GM18519 (cell line): ENCODE data around the gene PPP1R15B.

Experiments used
- ATAC-seq: cut with Tn5 transposase; IDR thresholded peaks from one replicate; pipeline ENCODE4 v1.9.1; 2021; ENCODE audit warnings: mild to moderate bottlenecking, moderate library complexity; ENCODE audit not compliant: unreplicated experiment, low FRiP score

Gene PPP1R15B

GRCh38 chr1:204445860-204446412 is 34.3 kb upstream of the PPP1R15B start:
- no peak for ATAC-seq

- no peak for ATAC-seq
These were observed 32.4 kb upstream of the PPP1R15B start for GRCh38 chr1:204443871-204444581.

DNA sequence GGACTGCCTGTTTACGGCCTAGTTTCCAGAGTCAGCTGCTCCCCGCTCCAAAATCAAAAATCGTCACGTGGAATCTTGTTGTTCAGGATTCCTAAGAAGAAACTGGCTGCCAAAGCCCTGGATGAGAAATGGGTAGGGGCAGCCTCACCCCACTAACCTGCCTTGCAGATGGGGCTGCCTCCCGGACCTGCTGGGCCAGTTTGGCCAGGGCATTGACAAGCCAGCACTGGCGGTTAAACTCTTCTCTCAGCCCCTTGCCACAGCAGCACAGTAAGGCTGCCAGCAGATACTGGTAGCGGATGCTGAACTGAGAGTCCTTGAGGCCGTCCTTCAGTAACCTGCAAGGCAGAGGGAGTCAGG is 31.6 kb upstream of the PPP1R15B start:
- no peak for ATAC-seq

- ATAC-seq: no peak
These were observed 31.0 kb upstream of the PPP1R15B start for GRCh38 chr1:204442376-204443259.

- no peak for ATAC-seq
These were observed 29.9 kb upstream of the PPP1R15B start for GRCh38 chr1:204441558-204441957.

DNA sequence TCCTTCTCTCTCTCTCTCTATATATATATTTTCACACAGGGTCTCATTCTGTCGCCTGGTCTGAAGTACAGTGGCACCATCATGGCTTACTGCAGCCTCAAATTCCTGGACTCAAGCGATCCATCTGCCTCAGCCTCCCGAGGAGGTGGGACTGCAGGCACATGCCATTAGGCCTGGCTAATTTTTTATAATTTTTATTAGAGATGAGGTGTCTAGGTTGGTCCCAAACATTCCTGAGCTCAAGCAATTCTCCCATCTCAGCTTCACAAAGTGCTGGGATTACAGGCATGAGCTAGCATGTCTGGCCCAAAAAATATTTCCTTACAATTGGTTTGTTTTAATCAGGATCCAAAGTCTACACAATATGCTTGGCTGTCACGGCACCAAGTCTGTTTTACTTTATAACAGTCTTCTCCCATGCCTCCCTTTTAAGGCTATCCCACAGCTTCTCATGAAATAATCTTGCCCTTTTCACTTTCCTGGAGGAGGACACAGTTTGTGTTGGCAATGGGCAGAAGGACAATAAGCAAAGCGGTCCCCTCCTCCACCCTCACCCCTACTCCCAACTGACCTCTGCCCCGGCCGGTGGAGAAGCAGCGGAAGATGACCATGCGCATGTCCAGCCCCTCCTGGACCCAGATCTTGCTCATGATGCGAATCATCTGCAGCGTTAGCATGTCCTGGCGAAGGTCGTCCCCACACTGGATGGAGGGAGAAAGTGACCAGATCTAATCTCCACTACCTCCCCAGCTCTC is 28.2 kb upstream of the PPP1R15B start:
- no peak for ATAC-seq

DNA sequence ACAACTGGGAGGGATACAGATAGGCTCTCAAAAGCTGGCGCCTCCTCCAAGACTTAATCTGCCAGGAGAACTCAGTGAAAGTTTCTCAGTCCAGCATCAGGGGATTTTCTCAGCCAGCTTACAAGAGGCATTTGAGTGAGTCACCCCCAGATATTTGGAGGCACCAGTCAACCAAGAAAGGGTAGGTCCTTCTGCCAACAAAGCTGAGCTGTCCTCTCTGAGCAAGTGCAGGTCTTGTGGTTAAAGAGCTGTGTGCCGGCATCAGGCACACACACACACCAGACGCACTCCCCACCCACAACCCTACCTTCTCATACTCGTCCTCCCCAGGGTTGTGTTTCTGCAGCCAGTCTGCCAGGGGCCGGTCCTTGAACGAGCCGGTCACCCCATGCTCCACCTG is 27.0 kb upstream of the PPP1R15B start:
- ATAC-seq: no peak

- no peak for ATAC-seq
These were observed 26.4 kb upstream of the PPP1R15B start for GRCh38 chr1:204437796-204438570.

GRCh38 chr1:204435872-204436271 is 24.3 kb upstream of the PPP1R15B start:
- no peak for ATAC-seq

DNA sequence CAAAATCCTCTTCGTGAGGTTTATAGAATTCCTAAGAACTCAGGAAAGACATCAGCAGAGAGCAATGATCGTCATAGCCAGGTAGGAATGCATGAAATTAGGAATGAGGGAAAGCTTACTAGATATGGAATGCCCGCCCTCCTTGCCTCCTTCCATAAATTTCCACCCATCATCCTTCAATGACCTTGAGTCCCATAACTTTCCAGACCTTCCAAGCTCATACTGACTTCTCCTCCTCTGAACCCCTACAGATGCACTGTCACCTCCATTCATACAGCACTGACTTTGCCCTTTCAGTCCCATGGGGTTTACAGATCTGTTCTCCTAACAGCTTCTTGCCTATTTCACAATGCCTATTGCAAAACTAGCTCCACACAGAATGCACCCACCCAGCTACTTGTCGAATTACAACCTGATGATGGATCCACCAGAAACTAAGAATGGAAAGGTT is 23.8 kb upstream of the PPP1R15B start:
- ATAC-seq: no peak

DNA sequence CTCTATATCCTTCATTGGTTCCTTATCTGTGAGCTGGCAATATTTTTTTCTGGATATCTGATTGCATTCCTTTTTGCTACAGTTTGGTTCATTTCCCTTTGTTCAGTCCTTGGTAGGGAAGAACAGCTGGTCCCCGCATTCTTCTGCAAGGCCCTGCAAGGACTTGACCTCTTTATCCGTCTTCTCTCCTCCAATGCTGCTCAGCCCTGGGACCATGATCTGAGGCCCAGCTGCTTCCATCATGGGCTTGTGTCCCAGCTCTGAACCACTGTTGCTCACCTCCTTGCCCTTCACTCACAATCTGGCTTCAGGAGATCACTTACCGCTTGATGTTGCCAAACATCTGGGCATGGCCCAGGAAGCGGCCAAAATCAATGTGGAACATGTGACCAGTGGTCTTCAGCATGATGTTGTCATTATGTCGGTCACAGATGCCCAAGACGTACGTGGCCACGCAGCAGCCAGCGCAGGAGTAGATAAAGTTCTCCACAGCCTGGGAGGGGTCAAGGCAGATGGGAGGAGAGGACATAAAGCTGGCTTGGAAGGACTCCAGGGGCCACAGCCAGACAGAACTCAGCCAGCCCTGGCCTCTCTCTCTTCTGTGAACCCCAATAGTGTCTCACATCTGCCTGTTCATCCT is 22.6 kb upstream of the PPP1R15B start:
- ATAC-seq: no peak

- no peak for ATAC-seq
These were observed 21.1 kb upstream of the PPP1R15B start for GRCh38 chr1:204432708-204433107.

- no peak for ATAC-seq
These were observed 19.9 kb upstream of the PPP1R15B start for GRCh38 chr1:204431310-204432184.

GRCh38 chr1:204429746-204430145 is 18.1 kb upstream of the PPP1R15B start:
- ATAC-seq: no peak

GRCh38 chr1:204426971-204427701 is 15.5 kb upstream of the PPP1R15B start:
- no peak for ATAC-seq

DNA sequence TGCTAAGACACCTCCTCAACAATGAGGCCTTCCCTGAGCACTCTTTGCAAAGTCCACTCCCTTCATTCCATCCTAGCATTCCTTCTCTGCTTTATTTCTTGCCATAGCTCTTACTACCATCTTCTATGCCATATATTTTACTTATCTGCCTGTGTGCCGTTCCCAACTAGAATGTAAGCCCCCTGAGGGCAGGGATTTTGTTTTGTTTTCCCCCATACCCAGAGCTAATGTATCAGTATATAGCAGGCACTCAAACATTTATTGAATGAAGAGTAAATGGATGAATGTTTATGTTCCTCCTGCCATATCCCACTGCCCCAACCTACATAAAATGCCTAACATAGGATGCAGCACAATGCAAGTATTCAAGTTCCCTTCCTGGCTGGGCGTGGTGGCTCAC is 14.9 kb upstream of the PPP1R15B start:
- no peak for ATAC-seq

DNA sequence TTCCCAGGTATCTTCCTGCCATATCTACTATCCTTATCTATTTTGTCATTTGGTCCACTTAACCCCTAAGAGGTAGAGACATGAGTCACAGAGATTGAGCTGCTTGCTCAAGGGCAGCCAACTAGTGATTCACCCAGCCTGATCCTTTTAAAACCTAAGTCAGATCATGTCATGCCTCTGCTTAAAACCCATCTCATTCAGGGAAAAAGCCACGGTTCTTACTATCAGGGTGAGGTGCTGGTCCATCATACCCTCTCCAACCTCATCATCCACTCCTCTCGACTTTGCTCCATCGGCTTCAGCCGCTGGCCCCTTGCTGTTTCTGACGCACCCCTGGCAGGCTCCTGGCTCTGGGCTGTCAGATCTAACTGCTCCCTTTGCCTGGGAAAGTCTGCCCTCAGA is 14.4 kb upstream of the PPP1R15B start:
- no peak for ATAC-seq

GRCh38 chr1:204424621-204425020 is 13.0 kb upstream of the PPP1R15B start:
- no peak for ATAC-seq
